DMS53 treated with DMSO at 0.1 percent for 48 hours (cell line): ENCODE measurements around the gene DZIP1.
A peak's percentile ranks its signal among the peaks of the same experiment; 100 is the strongest.

Experiments
- DNase-seq: peaks from one replicate; lab custom pipeline; 2025; ENCODE audit not compliant: unreplicated experiment; lab: John Stamatoyannopoulos, UW

Gene DZIP1

GRCh38 chr13:95643936-95644598, 439 bp downstream of the DZIP1 start:
- DNase-seq, result no peak

GRCh38 chr13:95643571-95643935, 953 bp downstream of the DZIP1 start:
- DNase-seq, result no peak

GRCh38 chr13:95642999-95643398, 1.5 kb downstream of the DZIP1 start:
- DNase-seq, result no peak

- peak; percentile 9 for DNase-seq
Measured at GRCh38 chr13:95642028-95642621, 2.4 kb downstream of the DZIP1 start.

- no peak for DNase-seq
Measured at GRCh38 chr13:95641291-95642027, 3.0 kb downstream of the DZIP1 start.

- no peak for DNase-seq
Measured at GRCh38 chr13:95636853-95637252, 7.7 kb downstream of the DZIP1 start.

GRCh38 chr13:95630593-95630992, 13.9 kb downstream of the DZIP1 start:
- no peak for DNase-seq

- DNase-seq, result no peak
Measured at GRCh38 chr13:95629071-95629470, 15.4 kb downstream of the DZIP1 start.

- no peak for DNase-seq
Measured at GRCh38 chr13:95628488-95628887, 16.0 kb downstream of the DZIP1 start.

- no peak for DNase-seq
Measured at GRCh38 chr13:95627590-95627989, 16.9 kb downstream of the DZIP1 start.

- no peak for DNase-seq
Measured at GRCh38 chr13:95626768-95627167, 17.7 kb downstream of the DZIP1 start.

GRCh38 chr13:95624020-95624419, 20.5 kb downstream of the DZIP1 start:
- DNase-seq, result no peak

- DNase-seq, result no peak
Measured at GRCh38 chr13:95623141-95623540, 21.4 kb downstream of the DZIP1 start.

- DNase-seq, result no peak
Measured at GRCh38 chr13:95620825-95621498, 23.5 kb downstream of the DZIP1 start.

- no peak for DNase-seq
Measured at GRCh38 chr13:95620030-95620824, 24.3 kb downstream of the DZIP1 start.

GRCh38 chr13:95615539-95615938, 29.0 kb downstream of the DZIP1 start:
- DNase-seq, result no peak

- no peak for DNase-seq
Measured at GRCh38 chr13:95614641-95615245, 29.8 kb downstream of the DZIP1 start.

- no peak for DNase-seq
Measured at GRCh38 chr13:95608640-95609323, 35.7 kb downstream of the DZIP1 start.

- DNase-seq, result no peak
Measured at GRCh38 chr13:95607366-95607765, 37.1 kb downstream of the DZIP1 start.
